Right lobe of liver (tissue), 6 donors: ENCODE data around the gene GOLIM4. TPM values are rescaled to one million over a fixed set of nuclear protein-coding genes. Genes with fewer than 3 reads are reported as not detected.
A peak's percentile ranks its signal among the peaks of the same experiment; 100 is the strongest.

Experiments used
- ATAC-seq, 4 donors: fragments of 200-7000 bp; cut with Tn5 transposase; one replicate each; pipeline ENCODE4 v1.9.1; 2020; ENCODE audit warnings: mild to moderate bottlenecking in 4 of 4, moderate library complexity in 4 of 4
- DNase-seq, 3 donors: peaks; one replicate each; pipeline ENCODE4 v3.0.0-alpha.2; 2020
- H3K27ac ChIP-seq, 3 donors: fragments of 200-600 bp; one replicate each; pipeline ENCODE4 v1.8.0; 2022
- H3K27me3 ChIP-seq, 2 donors: fragments of 200-600 bp; one replicate each; pipeline ENCODE4 v1.8.0; 2022
- H3K36me3 ChIP-seq, 4 donors: fragments of 200-600 bp; sonication (generic) in 1 of 4; one replicate each; pipeline versions ENCODE4 v1.5.1 to v1.8.0; 2017 to 2022; ENCODE audit warnings: control low read depth in 1 of 4
- H3K4me1 ChIP-seq, 4 donors: fragments of 200-600 bp; sonication (generic) in 1 of 4; one replicate each; pipeline versions ENCODE4 v1.5.1 to v1.8.0; 2017 to 2022; ENCODE audit warnings: control low read depth in 1 of 4
- H3K4me3 ChIP-seq, 3 donors: fragments of 200-600 bp; one replicate each; pipeline ENCODE4 v1.8.0; 2022
- H3K9me3 ChIP-seq, 4 donors: fragments of 200-600 bp; sonication (generic) in 1 of 4; one replicate each; pipeline versions ENCODE4 v1.5.1 to v1.8.0; 2017 to 2022; ENCODE audit warnings: control low read depth in 1 of 4
- CTCF ChIP-seq, 4 donors: fragments of 200-600 bp in 3 of 4; fragments of 450-650 bp in 1 of 4; IDR thresholded peaks; one replicate each; pipeline versions ENCODE4 v1.5.1 to v1.8.0; 2016 to 2022; ENCODE audit warnings: antibody characterized with exemption in 4 of 4, mild to moderate bottlenecking in 2 of 4
- POLR2A ChIP-seq: fragments of 450-650 bp; IDR thresholded peaks from one replicate; pipeline ENCODE4 v1.6.1; 2017; ENCODE audit warnings: antibody characterized with exemption, mild to moderate bottlenecking
- WGBS: methylation state at CpG from one replicate; pipeline ENCODE4 v1.1.6; 2018; ENCODE audit warnings: low coverage, low lambda C conversion rate; ENCODE audit not compliant: insufficient coverage; ENCODE audit errors: missing lambda C conversion rate; 5-methylcytosine and 5-hydroxymethylcytosine counted together
- intact Hi-C, 2 donors: fragments of 100-400 bp; cut with DNase I; formaldehyde crosslinking; loops; one replicate each; pipeline versions ENCODE4 v1.11.2 to v1.14.1; 2022
- total RNA-seq, 6 experiments: library from RNA; depleted of rRNA in 2 of 6; stranded (reverse); fragments of >200 nt in 2 of 6; fragmentation: NEBNext Ultra II Directional in 3 of 6; extraction: Animal tissue kit (Norgen Biotek cat#: 25700) in 3 of 6; gene quantifications; one replicate each; pipeline versions ENCODE4 v1.1.0 to v1.2.4, GENCODE V29; 2016 to 2023
- donor health status: DM: no; HTN: yes; CAD: no.
- donor health status: DM: no; HTN: no; CAD: no.
- donor health status: DM: no; HTN: no; CAD: no.
- donor health status: DM: no; HTN: yes; CAD: no.
- donor health status: DM: no; HTN: yes; CAD: no.

The GOLIM4 gene
- total RNA-seq, 6 experiments from 2014 or later: 33.3 to 44.9 (median 36.6) TPM

GRCh38 chr3:167969548-167969947 is 126.2 kb downstream of the GOLIM4 start:
- ATAC-seq (peak in 3 of 4 donors; percentile 30 to 63 (median 52)), DNase-seq (no peak)
- H3K9me3 ChIP-seq: no peaks in the 10 kb centered on the region
- no peak overlapping the region for H3K4me3 ChIP-seq
- H3K27ac ChIP-seq: no peak overlapping the region
- TF ChIP-seq CTCF (IDR thresholded peaks at IDR 0.05) (no peak), POLR2A (no peak)
- no peaks in the 10 kb centered on the region for H3K27me3 ChIP-seq
- WGBS: 22% methylated on average over 1 of the region's 1 CpG
- H3K36me3 ChIP-seq: no peaks in the 10 kb centered on the region
- H3K4me1 ChIP-seq: no peaks in the 10 kb centered on the region
- intact Hi-C loops: no loop called here

GRCh38 chr3:167967257-167968036 is 128.3 kb downstream of the GOLIM4 start:
- no peak overlapping the region for H3K4me3 ChIP-seq
- H3K27me3 ChIP-seq: no peaks in the 10 kb centered on the region
- 67% methylated on average over 2 of the region's 5 CpGs for WGBS
- intact Hi-C loops: no loop called here
- H3K27ac ChIP-seq: no peak overlapping the region
- H3K4me1 ChIP-seq: no peaks in the 10 kb centered on the region
- DNase-seq (no peak), ATAC-seq (peak in 3 of 4 donors; percentile 25 to 33 (median 31))
- no peak for TF ChIP-seq POLR2A
- no peak for TF ChIP-seq CTCF (IDR thresholded peaks at IDR 0.05)
- H3K36me3 ChIP-seq: no peaks in the 10 kb centered on the region
- H3K9me3 ChIP-seq: no peaks in the 10 kb centered on the region
